Cortex of kidney (tissue), 1 donor: ENCODE measurements around the gene PKIG.
"Not testable (repeated sequence)": the region's sequence is repeated elsewhere in the genome, so short reads cannot be mapped to it uniquely, and the experiment has no call there.

Experiments used
- DNase-seq: peaks from one replicate; lab custom pipeline; 2025; lab: John Stamatoyannopoulos, UW

PKIG gene

GRCh38 chr20:44572551-44573500, 9.6 kb upstream of the PKIG start:
- no peak for DNase-seq

DNA sequence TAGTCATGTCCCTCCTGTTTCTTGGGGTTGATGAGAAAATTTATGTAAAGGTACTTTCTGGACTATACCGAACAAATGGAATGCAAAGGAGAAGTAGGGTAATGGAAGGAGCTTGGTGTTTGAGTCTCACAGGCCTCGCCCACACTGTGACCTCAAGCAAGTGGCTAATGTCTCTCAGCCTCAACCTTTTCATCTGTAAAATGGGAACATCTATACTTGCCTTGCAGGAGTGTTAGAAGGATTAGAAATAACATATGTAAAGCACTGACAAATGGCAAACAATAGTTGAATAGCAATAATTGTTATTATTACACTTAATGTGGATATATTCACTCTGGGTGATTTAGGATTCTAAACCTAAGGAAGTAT, 8.9 kb upstream of the PKIG start:
- DNase-seq = no peak

DNA sequence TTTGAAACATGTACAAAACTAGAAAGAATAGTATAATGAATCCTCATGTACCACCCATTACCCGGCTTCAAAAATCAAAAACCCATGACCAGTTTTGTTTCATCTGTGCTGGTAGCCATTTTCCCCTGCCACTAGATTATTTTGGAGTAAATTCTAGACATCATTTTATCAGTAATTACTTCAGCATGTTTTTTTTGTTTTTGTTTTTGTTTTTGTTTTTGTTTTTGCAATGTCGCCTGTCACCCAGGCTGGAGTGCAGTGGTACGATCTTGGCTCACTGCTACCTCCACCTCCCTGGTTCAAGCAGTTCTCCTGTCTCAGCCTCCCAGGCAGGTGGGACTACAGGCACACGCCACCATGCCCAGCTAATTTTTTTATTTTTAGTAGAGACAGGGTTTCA, 8.0 kb upstream of the PKIG start:
- DNase-seq = no peak

DNA sequence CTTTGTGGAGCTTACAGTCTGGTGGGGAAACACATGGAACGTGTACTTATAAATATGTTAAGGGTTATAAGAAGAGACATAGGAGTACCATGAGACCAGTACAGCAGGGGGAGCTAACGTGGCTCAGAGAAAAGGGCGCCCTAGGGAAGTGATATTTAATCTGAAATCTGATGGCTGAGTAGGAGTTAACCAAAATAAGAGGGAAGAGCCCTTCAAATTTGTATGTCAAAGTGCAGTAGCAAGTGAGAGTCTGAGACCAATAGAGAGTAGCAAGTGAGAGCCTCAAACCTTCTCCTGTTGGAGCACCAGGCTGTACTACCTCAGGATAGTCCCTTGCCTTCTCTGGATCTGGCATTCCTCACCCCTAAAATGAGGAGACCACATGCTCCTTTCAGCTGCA, 6.1 kb upstream of the PKIG start:
- DNase-seq = no peak

GRCh38 chr20:44579313-44580081, 2.9 kb upstream of the PKIG start:
- no peak for DNase-seq

DNA sequence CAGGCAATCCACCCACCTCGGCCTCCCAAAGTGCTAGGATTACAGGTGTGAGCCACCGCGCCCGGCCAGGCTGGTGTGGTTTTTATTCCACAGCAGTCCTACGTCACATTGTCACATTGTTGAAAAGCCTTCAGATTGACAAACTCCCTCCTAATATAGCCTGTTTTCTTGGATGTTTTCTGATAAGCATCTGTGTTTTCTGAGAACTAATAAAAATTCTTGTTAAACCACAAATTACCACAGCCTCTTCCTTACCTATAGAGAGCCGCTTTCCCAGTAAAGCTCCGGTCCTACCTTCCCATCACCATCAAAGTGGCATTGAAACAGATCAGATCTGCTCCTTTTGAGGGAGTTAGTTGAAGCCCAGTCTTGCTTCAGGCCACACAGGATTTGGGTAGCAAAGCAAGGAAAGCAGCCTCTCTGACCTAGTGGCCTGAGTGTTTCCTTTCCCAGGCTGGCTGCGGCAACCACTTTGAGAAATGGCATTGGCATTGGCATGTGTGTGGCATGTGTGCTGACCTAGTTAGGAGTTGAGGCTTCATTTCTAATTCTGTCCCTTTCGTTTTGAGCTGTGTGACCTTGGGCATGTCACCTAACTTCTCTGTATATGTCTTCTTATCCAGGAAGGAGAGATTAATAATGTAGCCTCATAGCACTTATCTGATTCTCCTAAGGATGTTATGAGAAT, 1.7 kb upstream of the PKIG start:
- DNase-seq = no peak

- no peak for DNase-seq
These were observed 864 bp upstream of the PKIG start for GRCh38 chr20:44581515-44581914.

DNA sequence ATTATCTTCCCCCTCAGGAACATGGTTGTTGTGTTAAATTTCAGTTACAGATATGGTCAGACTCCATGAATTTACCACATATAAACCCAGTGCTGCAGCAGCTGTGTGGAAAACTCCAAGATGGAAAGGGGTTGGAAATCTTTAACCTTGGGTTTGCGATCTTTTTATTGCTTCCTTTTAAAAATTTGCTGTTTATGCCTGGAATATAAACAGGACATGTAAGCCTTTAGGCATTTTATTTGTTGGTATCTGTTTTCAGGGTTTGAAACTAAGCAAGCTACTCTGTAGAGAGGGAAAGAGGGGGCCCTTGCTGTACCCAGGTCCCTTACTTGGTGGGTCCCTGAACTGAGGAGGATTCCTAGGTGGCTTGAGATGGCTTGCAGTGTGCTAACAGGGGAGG, 778 bp downstream of the PKIG start:
- no peak for DNase-seq

DNA sequence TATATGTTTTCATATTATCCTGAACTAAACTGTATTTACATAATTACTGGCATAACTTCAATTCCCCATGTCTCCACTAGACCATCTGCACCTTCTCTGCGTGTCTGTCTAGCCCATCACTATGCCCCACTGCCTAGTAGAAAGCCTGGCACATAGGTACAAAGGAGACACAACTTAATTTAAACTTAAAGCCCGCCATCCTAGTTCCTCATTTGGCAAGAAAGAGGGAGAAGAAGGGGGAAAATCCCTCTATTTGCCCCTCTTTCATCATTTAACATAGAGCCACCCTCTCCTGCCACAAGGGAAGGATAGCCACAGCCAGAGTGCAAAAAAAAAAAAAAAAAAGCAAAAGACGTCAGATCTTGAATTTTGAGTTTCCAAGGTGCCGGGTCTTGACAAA, 1.8 kb downstream of the PKIG start:
- no peak for DNase-seq

DNA sequence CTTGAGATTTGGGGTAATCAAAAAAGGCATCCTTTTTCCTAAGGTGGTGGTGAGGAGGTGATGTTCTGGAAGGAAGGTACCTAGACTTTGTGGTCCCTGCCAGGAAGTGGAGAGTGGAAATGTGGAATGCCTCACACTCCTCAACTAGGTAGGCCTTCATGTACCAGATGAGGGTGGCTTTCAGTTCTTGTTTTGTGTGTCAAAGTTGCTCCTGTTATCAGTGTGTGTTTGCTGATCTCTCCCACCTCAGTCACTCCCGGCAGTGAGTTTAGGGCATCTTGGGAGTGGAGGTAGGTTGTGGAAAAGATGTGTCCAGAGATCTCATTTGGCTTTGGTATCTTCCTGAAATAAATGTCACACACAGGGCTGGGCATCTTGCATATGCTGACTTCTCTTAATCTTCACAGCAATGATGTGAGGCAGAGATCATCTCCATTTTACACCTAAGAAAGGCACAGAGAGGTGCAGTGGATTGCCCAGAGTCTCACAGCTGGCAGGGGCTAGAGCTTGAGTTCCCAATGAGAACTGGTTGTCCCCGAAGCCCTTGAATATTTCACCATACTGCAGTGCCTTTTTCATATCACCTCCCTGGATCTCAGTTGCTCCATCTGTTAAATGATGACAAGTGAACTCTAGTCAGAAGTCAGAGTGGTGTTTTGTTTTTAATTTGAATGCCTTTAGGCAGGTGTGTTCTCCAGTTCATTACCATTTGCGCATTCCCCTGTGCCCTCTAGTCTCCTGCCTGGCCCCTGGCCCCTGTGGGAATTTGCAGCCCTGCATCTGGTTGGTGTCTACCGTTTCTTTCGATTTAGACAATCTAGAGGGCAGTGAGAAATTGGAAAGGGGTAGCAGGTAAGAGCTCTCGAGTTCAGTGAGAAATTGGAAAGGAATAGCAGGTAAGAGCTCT, 2.9 kb downstream of the PKIG start:
- no peak for DNase-seq

GRCh38 chr20:44586289-44586911, 4.0 kb downstream of the PKIG start:
- no peak for DNase-seq

GRCh38 chr20:44587035-44587980, 4.9 kb downstream of the PKIG start:
- no peak for DNase-seq

DNA sequence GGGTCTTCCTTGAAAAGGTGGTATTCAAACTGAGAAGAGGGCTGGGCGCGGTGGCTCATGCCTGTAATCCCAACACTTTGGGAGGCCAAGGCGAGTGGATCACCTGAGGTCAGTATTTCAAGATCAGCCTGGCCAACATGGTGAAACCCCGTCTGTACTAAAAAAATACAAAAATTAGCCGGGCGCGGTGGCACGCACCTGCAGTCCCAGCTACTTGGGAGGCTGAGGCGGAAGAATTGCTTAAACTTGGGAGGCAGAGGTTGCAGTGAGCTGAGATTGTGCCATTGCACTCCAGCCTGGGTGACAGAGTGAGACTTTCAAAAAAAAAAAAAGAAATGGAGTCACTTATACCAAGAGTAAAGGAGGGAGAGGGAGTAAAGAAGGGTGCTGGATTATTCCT, 5.9 kb downstream of the PKIG start:
- not testable (repeated sequence) for DNase-seq

DNA sequence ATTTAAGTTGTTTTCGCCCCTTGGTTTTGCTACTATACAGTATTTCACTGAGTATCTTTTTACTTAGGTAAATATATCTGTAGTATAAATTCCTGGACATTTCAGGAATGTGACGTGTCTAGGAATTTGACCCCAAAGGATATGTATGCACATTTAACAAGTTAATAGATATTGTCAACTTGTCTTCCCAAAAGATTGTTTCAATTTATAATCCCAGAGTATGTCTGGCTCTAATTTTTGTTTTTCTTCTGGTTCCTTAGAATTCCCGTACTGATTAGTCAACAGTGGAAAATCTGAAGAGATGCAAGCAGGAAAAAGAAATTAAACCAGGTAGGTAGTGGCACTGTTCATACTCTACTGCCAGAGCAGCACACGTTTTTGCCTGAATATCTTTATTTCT, 7.2 kb downstream of the PKIG start:
- DNase-seq = no peak

DNA sequence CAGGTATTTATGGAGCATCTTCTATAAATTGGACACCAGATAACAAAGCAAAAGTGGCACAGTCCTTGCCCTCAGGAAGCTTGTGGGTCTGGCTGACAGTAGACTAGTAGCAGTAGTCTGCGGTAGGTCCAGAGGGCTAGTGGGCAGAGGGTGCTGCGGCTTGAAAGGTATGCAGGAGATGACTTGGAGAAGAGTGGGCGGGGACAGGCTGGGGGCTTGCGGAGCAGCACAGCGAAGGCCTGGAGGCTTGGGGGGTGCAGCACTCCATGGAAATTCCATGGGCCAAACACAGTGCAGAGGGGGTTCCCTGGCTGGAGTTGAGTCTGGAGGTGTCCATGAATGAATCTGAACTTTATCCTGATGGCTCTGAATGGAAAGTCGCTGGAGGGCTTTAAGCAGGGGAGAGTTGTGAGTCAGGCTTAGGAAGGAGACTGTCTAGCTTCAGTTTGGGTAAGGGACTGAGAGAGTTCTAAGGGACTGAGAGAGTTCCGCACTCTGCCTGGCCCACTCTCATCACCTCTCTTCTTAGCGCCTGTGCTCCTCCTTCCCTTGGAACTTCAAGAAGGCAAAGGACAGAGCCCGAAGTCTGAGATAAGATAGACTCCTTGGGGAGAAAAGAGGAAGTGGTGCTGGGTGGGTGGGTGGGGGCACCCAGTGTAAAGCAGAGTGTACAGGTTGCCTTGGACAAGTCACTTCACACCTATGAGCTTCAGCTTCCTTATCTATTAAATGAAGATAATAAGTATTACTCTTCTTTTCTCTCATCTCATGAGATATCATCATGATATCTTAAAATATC, 8.8 kb downstream of the PKIG start:
- DNase-seq = no peak

DNA sequence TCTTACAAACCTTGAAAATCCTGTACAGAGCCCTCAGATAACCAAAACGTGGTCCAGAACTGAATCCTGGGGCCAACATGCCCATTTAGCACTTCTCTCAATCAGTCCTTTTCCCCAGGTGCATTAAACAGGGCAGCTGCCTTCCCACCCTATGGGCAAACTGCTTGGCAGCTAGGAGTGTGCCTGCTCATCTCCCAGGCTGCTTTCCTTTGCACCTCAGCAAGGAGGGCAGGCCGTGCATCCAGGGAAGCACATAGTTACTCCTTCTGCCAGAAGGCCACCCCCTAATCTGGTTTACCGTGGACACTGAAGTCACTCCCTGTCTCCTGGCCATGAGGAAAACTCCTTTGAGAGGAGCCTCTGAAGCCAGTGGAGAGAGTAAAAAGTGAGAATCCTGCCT, 10.0 kb downstream of the PKIG start:
- DNase-seq = no peak

- no peak for DNase-seq
These were observed 11.4 kb downstream of the PKIG start for GRCh38 chr20:44593751-44594150.

- no peak for DNase-seq
These were observed 12.4 kb downstream of the PKIG start for GRCh38 chr20:44594730-44595129.

DNA sequence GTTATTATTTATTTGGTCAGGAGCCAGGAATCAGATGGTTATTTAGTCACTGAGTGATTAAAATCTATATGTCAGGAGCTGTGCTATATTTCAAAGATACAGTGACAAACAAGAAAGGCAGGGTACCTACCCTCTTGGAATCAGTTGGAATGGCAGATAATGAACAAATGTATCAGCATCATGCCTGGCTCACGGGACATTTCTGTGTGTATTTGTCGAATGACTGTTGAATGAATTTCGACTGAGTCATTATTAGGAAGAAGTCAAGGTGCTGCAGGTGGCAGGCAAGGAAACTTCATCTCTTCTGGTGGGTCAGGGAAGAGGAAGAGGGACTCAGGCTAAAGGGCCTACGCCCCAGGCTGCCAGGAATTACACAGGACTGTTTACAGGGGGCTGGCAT, 13.6 kb downstream of the PKIG start:
- no peak for DNase-seq
